T-helper 1 cell (primary cell): ENCODE results near the gene NAA40.

Experiments used
- DNase-seq, 5 donors: peaks; one replicate each; pipeline ENCODE4 v3.0.0-alpha.2; 2012 to 2020

The NAA40 gene

DNA sequence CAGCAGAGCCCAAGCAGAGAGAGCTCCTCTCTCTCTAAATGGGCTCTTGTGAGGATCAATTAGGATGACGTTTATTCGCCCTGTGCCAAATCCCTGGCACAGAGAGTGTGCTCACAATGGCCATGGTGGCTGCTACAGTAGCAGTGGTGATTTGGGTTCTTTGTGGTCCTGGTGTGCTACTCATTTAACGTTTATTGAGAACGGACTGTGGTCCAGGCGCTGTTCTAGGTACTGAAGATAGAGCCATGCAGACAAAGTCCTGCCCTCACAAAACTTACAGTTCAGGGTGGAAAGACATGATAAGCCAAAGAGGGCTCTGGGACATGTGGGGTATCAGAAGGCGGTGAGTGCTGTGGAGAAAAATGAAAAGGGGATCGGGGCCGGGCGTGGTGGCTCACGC, 52.8 kb downstream of the NAA40 start:
- DNase-seq = no peak

- DNase-seq = no peak
Observed at GRCh38 chr11:63993100-63993499, 54.3 kb downstream of the NAA40 start.

DNA sequence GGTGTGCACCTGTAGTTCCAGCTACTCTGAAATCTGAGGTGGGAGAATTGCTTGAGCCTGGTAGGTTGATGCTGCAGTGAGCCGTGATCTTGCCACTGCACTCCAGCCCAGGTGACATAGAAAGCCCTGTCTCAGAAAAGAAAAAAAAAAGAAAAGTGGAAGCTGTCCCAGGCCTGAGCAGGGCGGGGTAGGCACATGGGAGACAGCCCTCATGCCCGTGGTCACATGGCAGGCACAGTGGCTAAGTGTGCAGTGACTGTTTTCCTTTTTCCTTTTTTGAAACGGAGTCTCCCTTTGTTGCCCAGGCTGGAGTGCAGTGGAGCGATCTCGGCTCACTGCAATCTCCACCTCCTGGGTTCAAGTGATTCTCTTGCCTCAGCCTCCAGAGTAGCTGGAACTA, 55.2 kb downstream of the NAA40 start:
- no peak for DNase-seq

DNA sequence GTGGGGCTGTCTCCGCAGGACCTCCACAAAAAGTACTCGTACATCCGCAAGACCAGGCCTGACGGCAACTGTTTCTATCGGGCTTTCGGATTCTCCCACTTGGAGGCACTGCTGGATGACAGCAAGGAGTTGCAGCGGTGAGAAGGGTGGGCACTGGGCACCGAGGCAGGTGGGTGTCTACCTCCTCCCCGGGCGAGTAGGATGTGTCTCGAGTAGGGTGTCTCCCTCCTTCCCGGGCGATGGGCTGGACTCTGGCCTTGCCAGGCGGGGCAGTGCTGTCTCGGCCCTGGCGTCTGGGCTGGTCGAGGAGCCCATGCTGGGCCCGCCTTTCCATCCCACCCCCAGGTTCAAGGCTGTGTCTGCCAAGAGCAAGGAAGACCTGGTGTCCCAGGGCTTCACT, 57.7 kb downstream of the NAA40 start:
- no peak for DNase-seq

DNA sequence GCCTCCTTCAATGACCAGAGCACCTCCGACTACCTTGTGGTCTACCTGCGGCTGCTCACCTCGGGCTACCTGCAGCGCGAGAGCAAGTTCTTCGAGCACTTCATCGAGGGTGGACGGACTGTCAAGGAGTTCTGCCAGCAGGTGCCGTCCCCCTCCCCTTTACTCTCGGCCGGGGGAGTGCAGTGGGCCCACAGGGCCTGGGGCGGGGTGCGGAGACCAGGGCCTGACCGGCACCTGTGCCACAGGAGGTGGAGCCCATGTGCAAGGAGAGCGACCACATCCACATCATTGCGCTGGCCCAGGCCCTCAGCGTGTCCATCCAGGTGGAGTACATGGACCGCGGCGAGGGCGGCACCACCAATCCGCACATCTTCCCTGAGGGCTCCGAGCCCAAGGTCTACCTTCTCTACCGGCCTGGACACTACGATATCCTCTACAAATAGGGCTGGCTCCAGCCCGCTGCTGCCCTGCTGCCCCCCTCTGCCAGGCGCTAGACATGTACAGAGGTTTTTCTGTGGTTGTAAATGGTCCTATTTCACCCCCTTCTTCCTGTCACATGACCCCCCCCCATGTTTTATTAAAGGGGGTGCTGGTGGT, 58.4 kb downstream of the NAA40 start:
- DNase-seq = no peak

GRCh38 chr11:63997801-63998337, 59.1 kb downstream of the NAA40 start:
- no peak for DNase-seq

GRCh38 chr11:63998558-63999348, 60.0 kb downstream of the NAA40 start:
- no peak for DNase-seq

DNA sequence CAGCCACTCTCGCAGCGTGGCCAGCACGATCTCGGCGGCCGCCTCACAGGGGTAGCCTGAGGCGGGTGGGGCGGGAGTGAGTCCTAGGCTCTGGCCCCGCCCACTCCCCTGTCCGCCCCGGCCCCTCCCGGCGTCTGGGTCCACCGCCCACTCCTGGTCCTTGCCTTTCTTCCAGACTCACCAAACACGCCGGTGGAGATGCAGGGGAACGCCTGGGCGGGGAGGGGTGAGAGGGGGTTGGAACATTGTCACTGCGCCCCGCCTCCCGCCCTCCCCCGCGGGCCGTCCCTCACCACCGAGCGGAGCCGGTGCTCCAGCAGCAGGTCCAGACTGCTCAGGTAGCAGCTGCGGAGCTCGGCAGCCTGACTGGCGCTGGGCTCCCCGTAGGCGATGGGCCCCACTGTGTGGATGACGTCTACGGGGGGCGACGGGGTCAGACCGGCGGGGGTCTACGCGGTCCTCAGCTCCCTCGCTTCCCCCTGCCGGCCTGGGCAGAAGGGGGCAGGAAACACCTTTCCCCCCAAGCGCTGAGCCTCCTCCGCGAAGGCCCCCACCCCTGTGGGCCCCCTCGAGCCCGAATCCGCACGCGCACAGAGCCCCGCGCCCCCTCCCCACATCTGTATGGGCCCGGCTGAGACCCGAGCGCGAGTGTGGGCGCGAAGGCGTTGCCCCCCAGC, 60.7 kb downstream of the NAA40 start:
- peak; percentile 36 to 57 (median 50) for DNase-seq

GRCh38 chr11:64000026-64000739, 61.4 kb downstream of the NAA40 start:
- DNase-seq = peak; percentile 60 to 78 (median 68)

DNA sequence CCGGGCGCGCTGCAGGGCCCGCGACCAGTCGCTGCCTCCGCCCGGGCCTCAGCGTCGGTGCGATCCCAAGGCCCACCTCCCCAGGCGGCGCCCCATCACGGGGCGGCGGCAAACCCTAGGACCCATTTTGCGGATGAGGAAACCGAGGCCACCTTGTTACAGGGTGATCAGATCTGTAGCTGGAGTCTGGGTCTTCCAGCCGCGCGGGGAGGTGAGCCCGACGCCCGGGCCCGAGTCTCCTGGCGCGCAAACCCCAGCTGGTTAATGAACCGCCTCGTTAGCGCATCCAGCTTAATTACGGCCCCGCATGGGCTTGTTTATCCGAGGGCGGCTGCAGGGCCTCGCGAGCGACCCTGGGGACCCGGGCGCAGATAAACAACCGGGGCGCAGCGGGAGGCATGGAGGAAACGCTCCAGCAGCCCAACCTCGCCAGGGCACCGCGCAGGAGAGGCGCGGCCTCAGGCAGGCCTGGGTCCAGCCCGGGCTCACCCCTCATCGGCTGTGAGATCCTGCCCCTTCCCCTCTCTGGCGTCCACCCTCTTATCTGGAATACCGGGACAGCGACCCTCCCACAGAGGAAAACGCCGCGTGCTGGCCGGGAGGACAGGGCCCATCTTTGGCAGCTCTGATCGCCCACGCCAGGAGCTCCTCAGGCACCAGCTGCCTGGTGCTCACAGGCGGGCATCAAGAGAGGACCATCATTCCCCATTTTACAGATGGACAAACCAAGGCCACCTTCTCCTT, 62.1 kb downstream of the NAA40 start:
- DNase-seq = no peak

GRCh38 chr11:64001484-64002420, 63.0 kb downstream of the NAA40 start:
- DNase-seq = no peak

DNA sequence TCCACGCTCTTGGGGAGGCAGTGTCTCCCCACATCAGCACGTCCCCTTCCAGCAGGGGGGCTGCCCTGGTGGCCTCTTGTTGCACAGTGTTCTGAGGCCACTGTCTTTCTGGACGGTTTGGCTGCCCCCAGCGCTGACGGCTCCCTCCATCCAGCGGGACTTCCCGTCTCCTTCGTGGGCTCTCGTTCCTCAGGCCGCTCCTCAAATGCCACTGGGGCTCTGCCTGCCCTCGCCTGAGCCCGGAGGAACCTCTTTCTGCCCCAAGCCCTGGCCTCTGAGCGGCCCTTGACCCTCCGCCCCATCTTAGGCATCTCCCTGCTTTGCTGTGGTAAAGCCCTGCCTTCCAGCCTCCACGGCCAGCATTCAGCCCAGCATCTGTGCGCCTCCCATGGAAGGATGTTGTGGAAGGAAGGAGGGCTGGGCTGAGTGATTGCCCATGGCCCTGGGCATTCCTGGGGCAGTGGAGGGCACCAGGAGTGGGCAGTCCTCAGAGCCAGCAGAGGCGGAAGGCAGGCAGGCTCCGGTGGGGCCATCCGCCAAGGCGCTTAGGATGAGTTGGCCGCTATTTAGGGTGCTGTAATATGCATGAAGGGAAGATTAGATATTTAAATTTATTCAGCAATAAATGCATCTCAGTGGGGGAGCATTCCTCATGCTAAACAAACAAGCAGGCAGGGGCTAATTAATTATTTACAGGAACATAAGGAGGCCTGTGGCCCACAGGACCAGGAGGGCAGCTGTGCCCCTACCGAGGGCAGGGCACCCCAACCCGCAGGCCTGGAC, 65.2 kb downstream of the NAA40 start:
- no peak for DNase-seq

- DNase-seq = no peak
Observed at GRCh38 chr11:64004590-64004984, 65.8 kb downstream of the NAA40 start.

- DNase-seq = no peak
Observed at GRCh38 chr11:64005691-64006090, 66.9 kb downstream of the NAA40 start.

DNA sequence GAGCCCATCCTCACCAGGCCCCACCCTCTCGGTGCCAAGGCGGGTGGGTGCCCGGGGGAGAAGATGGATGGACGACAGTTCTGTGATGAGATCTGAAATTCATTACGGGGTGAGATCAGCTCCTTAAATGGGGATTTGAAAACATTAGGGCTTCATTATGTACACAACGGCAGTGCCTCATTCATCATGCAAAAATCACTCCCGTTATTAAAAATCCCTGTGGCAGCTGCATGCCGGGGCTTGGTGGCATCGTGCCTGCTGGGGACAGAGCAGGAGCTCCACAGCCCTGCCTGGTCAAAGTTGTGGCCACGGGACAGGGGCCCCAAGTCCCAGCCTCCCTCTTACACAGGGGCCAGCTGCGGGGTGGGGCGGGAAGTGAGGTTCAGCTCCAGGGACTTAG, 67.6 kb downstream of the NAA40 start:
- no peak for DNase-seq
